Small intestine (tissue), 7 donors: ENCODE measurements around the gene RAI1. TPM values are rescaled to one million over a fixed set of nuclear protein-coding genes. Genes with fewer than 3 reads are reported as not detected.
"Not testable (repeated sequence)": the region's sequence is repeated elsewhere in the genome, so short reads cannot be mapped to it uniquely, and the experiment has no call there.

Experiments used
- DNase-seq, 2 donors: peaks; one replicate each; pipeline versions ENCODE4 v3.0.0 to v3.0.0-alpha.2; 2013
- FAIRE-seq: peaks from 2 replicates; lab custom pipeline; 2012; peaks lifted over from hg19 to GRCh38; lab: Jason Lieb, UNC
- H3K27ac ChIP-seq, 3 donors: one replicate each; pipeline ENCODE4 v1.5.1; 2013; ENCODE audit warnings: low read length in 2 of 3, mild to moderate bottlenecking in 2 of 3, control low read depth in 1 of 3, inconsistent platforms in 1 of 3, low read depth in 1 of 3, moderate library complexity in 1 of 3
- H3K27me3 ChIP-seq, 3 donors: one replicate each; pipeline ENCODE4 v1.6.1; 2013; ENCODE audit warnings: low read length in 3 of 3, inconsistent platforms in 1 of 3; ENCODE audit not compliant: control insufficient read depth in 3 of 3, insufficient read depth in 3 of 3
- H3K36me3 ChIP-seq, 3 donors: one replicate each; pipeline ENCODE4 v1.6.1; 2013; ENCODE audit warnings: low read length in 3 of 3, inconsistent platforms in 1 of 3, low read depth in 1 of 3, mild to moderate bottlenecking in 1 of 3, moderate library complexity in 1 of 3; ENCODE audit not compliant: control insufficient read depth in 3 of 3, insufficient read depth in 2 of 3
- H3K4me1 ChIP-seq, 3 donors: one replicate each; pipeline ENCODE4 v1.6.1; 2013; ENCODE audit warnings: low read length in 2 of 3, inconsistent platforms in 1 of 3, low read depth in 1 of 3, mild to moderate bottlenecking in 1 of 3, moderate library complexity in 1 of 3; ENCODE audit not compliant: control insufficient read depth in 3 of 3, insufficient read depth in 2 of 3
- H3K4me3 ChIP-seq, 3 donors: one replicate each; pipeline ENCODE4 v1.5.1; 2013; ENCODE audit warnings: low read length in 3 of 3, control low read depth in 1 of 3, inconsistent platforms in 1 of 3, low read depth in 1 of 3, mild to moderate bottlenecking in 1 of 3, moderate library complexity in 1 of 3
- H3K9me3 ChIP-seq, 2 donors: one replicate each; pipeline ENCODE4 v1.6.1; 2013; ENCODE audit warnings: low read depth in 1 of 2, low read length in 1 of 2; ENCODE audit not compliant: control insufficient read depth in 2 of 2, insufficient read depth in 1 of 2
- WGBS, 3 donors: extraction: QIAGEN DNeasy Blood & Tissue Kit; methylation state at CpG; one replicate each; pipeline ENCODE4 v1.1.7; 2013; 5-methylcytosine and 5-hydroxymethylcytosine counted together
- polyA plus RNA-seq, 4 donors: library from polyadenylated mRNA; stranded (reverse) in 3 of 4; unstranded in 1 of 4; fragments of 200-250 nt in 3 of 4; fragments of 120-200 nt in 1 of 4; gene quantifications; one replicate each; pipeline versions ENCODE4 v1.2.1 to v1.2.3, GENCODE V29; 2013
- donor health status: healthy with polysubstance abuse.
- donor health status: control.
- donor health status: control.
- donor health status: Bipolar disorder and iron deficiency.
- donor health status: healthy.

RAI1 gene
- polyA plus RNA-seq, 4 donors: 2.4 to 20.7 (median 6.2) TPM

DNA sequence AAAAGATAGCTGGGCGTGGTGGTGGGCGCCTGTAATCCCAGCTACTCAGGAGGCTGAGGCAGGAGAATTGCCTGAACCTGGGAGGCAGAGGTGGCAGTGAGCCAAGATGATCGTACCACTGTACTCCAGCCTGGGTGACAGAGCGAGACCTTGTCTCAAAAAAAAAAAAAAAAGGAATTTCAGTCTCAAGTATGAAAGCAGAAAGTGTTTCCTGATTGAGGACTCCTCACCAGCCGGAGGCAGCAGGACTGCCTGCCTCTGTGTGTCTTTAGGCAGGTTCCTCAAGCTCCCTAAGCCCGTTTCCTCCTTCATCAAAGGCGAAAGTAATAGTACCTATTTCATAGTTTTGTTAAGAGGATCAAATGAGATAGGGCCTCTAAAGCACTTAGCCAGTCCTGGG, 9.0 kb downstream of the RAI1 start:
- peak overlapping the region in 1 of 3 donors; percentile 6 for H3K27ac ChIP-seq
- WGBS, 3 donors: 46 to 64% (median 61%) methylated on average over 7 of the region's 7 CpGs
- not testable (repeated sequence) for DNase-seq, H3K4me3 ChIP-seq, H3K36me3 ChIP-seq, FAIRE-seq, H3K27me3 ChIP-seq, H3K9me3 ChIP-seq
- peaks cover 2 to 68% (median 14%) of the 10 kb centered on the region in 3 donors for H3K4me1 ChIP-seq

DNA sequence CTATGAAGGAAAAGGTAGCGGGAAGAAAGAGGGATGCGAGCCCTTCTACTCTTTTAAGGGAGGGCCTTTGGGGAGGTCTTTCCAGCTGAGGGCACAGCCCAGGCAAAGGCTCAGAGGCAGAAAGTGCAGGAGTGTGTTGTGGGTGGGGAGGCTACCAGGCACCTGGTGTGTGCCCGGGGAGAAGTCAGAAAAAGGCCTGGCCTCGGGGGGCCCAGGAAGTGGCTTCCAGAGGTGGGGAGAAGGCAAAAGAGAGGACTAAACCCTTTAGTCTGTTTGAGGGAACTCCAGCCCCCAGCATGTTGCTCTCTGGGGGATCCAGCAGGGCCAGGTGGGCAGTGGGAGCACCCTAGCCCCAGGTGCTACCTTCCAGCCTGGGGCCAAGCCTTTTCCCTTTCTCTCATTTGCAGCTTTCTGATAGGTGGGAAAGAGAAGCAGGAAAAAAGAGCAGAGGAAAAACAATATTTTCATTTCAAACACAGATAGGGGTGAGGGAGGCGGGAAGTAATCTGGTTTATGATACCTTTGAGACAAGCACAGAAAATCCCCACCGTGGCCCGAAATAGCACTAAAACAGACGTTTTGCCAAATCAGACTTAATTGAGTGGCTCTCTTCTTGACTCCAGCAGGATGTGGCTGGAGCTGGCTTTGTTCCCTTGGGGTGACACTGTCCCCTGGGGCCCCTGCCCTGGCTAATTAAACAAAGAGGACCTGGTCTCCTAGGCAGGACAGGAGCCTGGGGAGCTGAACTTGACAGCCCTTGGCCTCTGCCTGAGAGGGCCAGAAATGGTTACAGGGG, 10.4 kb downstream of the RAI1 start:
- Histone ChIP-seq H3K4me3 (no peak overlapping the region), H3K4me1 (peaks cover 2 to 61% (median 10%) of the 10 kb centered on the region in 3 donors), H3K36me3 (peaks cover 0 to 6% (median 0%) of the 10 kb centered on the region in 3 donors), H3K27me3 (no peaks in the 10 kb centered on the region), H3K9me3 (no peaks in the 10 kb centered on the region), H3K27ac (peak overlapping the region in 2 of 3 donors; percentile 33 to 94)
- no peak for FAIRE-seq
- 33 to 42% (median 37%) methylated on average over 8 of the region's 8 CpGs for WGBS, 3 donors
- DNase-seq: no peak

DNA sequence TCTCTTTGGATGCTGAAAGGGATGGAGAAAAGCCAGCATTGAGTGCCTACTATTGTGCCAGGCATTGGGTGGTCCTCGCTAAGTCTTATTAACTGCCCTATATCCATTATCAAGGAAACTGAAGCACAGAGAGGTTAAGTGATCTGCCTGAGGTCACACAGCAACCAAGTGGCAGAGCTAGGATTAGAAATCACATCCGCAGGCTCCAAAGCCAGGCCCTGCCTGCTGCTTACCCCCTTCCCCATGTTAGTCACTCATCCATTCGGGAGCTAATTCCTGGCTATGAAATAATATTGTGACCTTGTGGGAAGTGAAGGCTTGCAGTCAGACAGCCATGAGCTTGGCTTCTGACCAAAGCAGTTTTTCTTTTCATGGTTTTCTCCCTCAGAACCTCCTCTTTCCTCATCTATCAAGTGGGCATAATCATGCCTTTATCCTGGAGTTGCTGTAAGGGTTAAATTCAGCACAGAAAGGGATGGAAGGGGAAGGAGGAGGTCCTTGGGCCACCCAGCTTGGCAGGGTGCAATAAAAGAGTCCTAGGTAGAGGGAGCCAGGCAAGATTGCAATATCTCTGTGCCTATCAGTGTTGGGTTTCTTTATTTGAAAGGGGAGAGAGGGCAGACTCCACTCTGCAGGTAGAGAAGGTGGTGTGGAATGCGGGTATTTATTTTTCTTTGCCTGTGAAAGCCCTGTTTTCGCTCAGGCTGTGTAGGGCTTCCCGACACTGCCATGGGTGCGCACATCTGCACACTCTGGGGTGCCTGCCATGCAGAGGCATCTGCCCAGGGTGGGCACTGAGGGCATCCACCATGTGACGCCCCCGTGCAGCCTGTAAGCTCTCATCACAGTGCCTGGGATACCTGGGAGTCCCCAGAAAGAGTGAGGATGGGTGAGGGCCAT, 11.3 kb downstream of the RAI1 start:
- H3K9me3 ChIP-seq: no peaks in the 10 kb centered on the region
- H3K36me3 ChIP-seq: peaks cover 0 to 6% (median 0%) of the 10 kb centered on the region in 3 donors
- FAIRE-seq (no peak), DNase-seq (peak in 1 of 2 donors; percentile 38)
- 45 to 63% (median 48%) methylated on average over 9 of the region's 9 CpGs for WGBS, 3 donors
- H3K27me3 ChIP-seq: no peaks in the 10 kb centered on the region
- H3K4me3 ChIP-seq: no peak overlapping the region
- peak overlapping the region in 2 of 3 donors; percentile 94 to 95 for H3K27ac ChIP-seq
- H3K4me1 ChIP-seq: peaks cover 2 to 67% (median 10%) of the 10 kb centered on the region in 3 donors

DNA sequence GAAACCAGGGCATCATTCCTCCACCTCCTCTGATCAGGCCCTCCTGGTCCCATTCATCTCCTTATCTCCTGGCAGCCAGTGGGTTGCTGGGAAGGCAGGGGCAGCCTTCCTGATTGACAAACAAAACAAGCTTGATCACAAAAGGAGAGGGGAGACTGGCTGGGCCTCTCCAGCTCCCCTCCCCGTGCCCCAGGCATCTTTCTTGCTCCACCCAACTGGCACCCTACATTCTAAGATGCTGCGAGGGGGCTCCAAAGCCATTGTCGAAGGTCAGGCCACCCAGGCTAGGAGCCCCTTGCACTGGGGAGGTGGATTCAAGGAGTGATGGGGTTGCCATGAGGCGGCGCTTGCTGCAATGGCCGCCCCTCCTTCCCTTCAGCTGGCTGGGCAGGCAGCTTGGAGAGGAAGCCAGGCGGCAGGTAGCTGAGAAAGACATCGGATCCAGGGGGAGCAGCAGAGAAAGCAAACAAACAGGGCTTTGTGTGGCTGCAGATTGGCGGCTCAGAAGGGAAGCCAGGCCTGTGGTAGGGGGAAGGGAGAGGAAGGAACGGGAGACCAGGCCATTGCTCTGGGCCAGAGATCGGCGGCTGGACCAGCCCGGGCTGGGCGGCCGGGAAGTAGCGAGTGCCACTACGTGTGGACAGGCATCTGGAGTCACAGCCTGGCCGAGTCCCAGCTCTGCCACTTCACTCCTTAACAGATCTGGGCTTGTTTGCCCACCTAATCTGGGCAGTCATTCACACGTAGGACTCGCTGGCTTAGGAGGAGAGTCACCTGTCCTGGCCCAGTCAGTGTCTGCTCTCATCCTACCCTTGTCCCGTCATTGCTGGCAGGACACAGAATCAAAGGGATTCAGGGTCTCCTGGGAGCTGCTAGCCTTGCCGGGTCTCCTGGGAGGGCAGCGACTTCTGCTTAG, 12.3 kb downstream of the RAI1 start:
- DNase-seq (peak; percentile 40 to 64), FAIRE-seq (no peak)
- Histone ChIP-seq H3K4me3 (peak overlapping the region in 2 of 3 donors; percentile 47 to 65), H3K4me1 (peaks cover 2 to 73% (median 10%) of the 10 kb centered on the region in 3 donors), H3K27me3 (no peaks in the 10 kb centered on the region), H3K36me3 (peaks cover 0 to 11% (median 0%) of the 10 kb centered on the region in 3 donors), H3K9me3 (no peaks in the 10 kb centered on the region), H3K27ac (peak overlapping the region; percentile 70 to 95 (median 94))
- 17 to 34% (median 32%) methylated on average over 21 to 23 of the region's 23 CpGs for WGBS, 3 donors

DNA sequence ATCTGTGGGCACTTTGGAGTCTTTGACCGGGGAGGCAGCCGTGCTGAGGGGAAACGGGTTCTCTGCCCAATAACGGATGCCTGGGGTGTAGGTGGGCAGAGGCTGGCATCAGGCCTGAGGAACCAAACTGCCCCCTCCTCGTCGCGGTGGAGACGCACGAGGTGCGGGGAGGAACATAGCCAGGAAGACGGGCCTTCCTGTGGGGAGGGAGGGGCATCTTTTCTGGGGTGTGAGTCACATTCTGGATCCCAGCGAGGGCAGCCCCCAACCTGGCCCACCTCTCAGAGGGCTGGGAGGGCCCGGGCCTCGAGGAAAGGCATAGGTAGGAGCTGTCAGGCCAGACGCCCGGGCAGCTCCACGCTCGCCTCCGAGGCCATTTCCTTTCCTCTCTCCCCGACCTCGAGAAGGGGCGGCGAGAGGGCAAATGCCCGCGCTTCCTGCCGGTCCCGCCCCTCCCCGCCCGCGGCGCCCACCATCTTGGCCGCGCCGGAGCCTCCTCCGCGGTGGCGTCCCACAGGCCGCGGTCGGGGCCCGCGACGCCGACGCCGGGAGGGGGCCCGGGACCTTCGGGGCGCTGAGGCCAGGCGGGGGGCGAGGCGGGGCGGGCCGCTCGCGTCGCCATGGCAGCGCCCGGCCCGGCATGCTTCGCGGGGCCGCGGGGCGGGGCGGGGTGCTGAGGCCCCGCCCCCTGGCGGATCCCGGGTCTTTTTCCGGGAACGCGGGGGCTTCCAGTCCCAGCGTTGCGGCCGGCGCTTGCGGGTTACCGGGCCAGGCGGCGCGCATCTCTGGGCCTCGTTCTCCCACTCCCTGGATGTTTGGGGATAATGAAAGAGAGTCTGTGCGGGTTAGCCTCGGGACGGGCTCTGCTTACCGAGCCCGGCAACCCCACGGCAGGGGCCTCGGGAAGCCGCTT, 13.2 kb downstream of the RAI1 start:
- H3K27me3 ChIP-seq: no peaks in the 10 kb centered on the region
- peak overlapping the region; percentile 70 to 96 (median 95) for H3K27ac ChIP-seq
- no peak for FAIRE-seq
- H3K36me3 ChIP-seq: peaks cover 0 to 16% (median 0%) of the 10 kb centered on the region in 3 donors
- peaks cover 2 to 75% (median 10%) of the 10 kb centered on the region in 3 donors for H3K4me1 ChIP-seq
- H3K9me3 ChIP-seq: no peaks in the 10 kb centered on the region
- WGBS, 3 donors: 1% methylated on average over 56 to 90 of the region's 90 CpGs
- peak; percentile 60 to 88 for DNase-seq
- peak overlapping the region; percentile 64 to 68 (median 65) for H3K4me3 ChIP-seq

DNA sequence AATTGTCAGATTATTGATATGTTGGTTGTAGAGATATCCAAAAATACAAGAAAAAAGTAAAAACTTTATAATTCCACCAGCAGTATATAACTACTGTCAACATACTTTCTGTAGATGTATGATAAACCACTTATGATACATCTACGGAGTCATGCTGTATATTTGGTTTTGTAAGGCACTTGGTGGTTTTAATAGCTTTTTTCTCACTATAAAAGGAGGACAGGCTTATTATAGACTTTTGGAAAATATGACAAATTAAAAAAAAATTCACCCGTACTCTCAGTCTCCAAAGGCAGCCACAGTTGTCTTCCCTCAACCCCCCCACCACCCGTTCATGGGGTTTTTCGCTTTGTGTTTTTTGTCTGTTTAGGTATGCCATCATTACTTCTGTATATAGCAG, 14.8 kb downstream of the RAI1 start:
- no peak for FAIRE-seq
- Histone ChIP-seq H3K4me3 (no peak overlapping the region), H3K36me3 (peaks cover 0 to 17% (median 0%) of the 10 kb centered on the region in 3 donors), H3K9me3 (no peaks in the 10 kb centered on the region), H3K4me1 (peaks cover 2 to 76% (median 10%) of the 10 kb centered on the region in 3 donors), H3K27ac (peak overlapping the region in 2 of 3 donors; percentile 3 to 96), H3K27me3 (no peaks in the 10 kb centered on the region)
- WGBS, 3 donors: 84 to 95% (median 89%) methylated on average over 4 of the region's 4 CpGs
- no peak for DNase-seq
